PC-9 (cell line): ENCODE data around the gene ERC2. TPM values are rescaled to one million over a fixed set of nuclear protein-coding genes. Genes with fewer than 3 reads are reported as not detected.

ENCODE experiments used
- BruUV-seq: library from RNA; stranded (reverse); fragments of 400-500 nt; replicated peaks from 2 replicates; lab custom pipeline; 2021; lab: Mats Ljungman, UMichigan
- CTCF ChIA-PET: fragments of 300-600 bp; sonication (Branson Sonifier 250); formaldehyde crosslinking; loops from one replicate; lab custom pipeline; 2022; ENCODE audit warnings: antibody characterized with exemption; lab: Charles Lee
- POLR2A ChIA-PET: fragments of 300-600 bp; sonication (Branson Sonifier 250); formaldehyde crosslinking; loops from one replicate; lab custom pipeline; 2022; ENCODE audit warnings: antibody characterized with exemption; ENCODE audit not compliant: unreplicated experiment; lab: Charles Lee
- DNase-seq, 2 experiments: peaks; one replicate each; pipeline versions ENCODE4 v3.0.0 to v3.0.0-alpha.2; 2015 to 2022; ENCODE audit warnings: mixed read lengths in 1 of 2
- H2AFZ ChIP-seq: fragments of 200-600 bp; sonication (generic); 2 replicates; pipeline ENCODE4 v1.8.1; 2017; ENCODE audit warnings: antibody characterized with exemption
- H3F3A ChIP-seq: fragments of 200-600 bp; sonication (generic); 2 replicates; pipeline ENCODE4 v1.8.1; 2017; ENCODE audit warnings: antibody characterized with exemption, mild to moderate bottlenecking, low read depth; ENCODE audit not compliant: insufficient read depth
- H3K27ac ChIP-seq: fragments of 200-600 bp; sonication (generic); 2 replicates; pipeline ENCODE4 v1.6.1; 2016; ENCODE audit warnings: mixed run types
- H3K27me3 ChIP-seq: fragments of 200-600 bp; sonication (generic); 2 replicates; pipeline ENCODE4 v1.6.1; 2016; ENCODE audit warnings: low read depth, mixed run types; ENCODE audit not compliant: insufficient read depth
- H3K36me3 ChIP-seq: fragments of 200-600 bp; sonication (generic); 2 replicates; pipeline ENCODE4 v1.6.1; 2016; ENCODE audit warnings: low read depth, mixed run types
- H3K4me1 ChIP-seq: fragments of 200-600 bp; sonication (generic); replicated peaks from 2 replicates; pipeline ENCODE4 v1.6.1; 2016; ENCODE audit warnings: mixed run types; ENCODE audit not compliant: insufficient read depth
- H3K4me2 ChIP-seq: fragments of 200-600 bp; sonication (generic); 2 replicates; pipeline ENCODE4 v1.6.1; 2017; ENCODE audit warnings: mixed run types
- H3K4me3 ChIP-seq: fragments of 200-600 bp; sonication (generic); 2 replicates; pipeline ENCODE4 v1.6.1; 2016; ENCODE audit warnings: mixed run types
- H3K79me2 ChIP-seq: fragments of 200-600 bp; sonication (generic); 2 replicates; pipeline ENCODE4 v1.6.1; 2017; ENCODE audit warnings: low read depth, mixed run types
- H3K9me2 ChIP-seq: fragments of 200-600 bp; sonication (generic); 2 replicates; pipeline ENCODE4 v1.8.1; 2017; ENCODE audit warnings: mild to moderate bottlenecking; ENCODE audit not compliant: insufficient read depth
- H3K9me3 ChIP-seq: fragments of 200-600 bp; sonication (generic); 2 replicates; pipeline ENCODE4 v1.8.1; 2016; ENCODE audit warnings: low read depth; ENCODE audit not compliant: insufficient read depth
- H4K20me1 ChIP-seq: fragments of 200-600 bp; sonication (generic); 2 replicates; pipeline ENCODE4 v1.8.1; 2017; ENCODE audit not compliant: insufficient read depth
- CTCF ChIP-seq: fragments of 200-600 bp; sonication (generic); conservative IDR thresholded peaks from 2 replicates; pipeline ENCODE4 v1.6.1; 2017; ENCODE audit warnings: mixed run types, antibody characterized with exemption, mild to moderate bottlenecking, moderate library complexity
- EZH2 ChIP-seq: fragments of 200-600 bp; sonication (generic); IDR thresholded peaks from 2 replicates; pipeline ENCODE4 v1.8.0; 2017; ENCODE audit warnings: antibody characterized with exemption, low read depth
- intact Hi-C: fragments of 100-400 bp; cut with micrococcal nuclease; formaldehyde crosslinking; loops from one replicate; pipeline ENCODE4 v1.10.0; 2022; ENCODE audit not compliant: unreplicated experiment
- total RNA-seq: library from RNA; stranded (reverse); gene quantifications from 2 replicates; pipeline ENCODE4 v1.2.3, GENCODE V29; 2021

Gene ERC2
- total RNA-seq, 1 experiment from 2014 or later, result 1.4 TPM

GRCh38 chr3:55904716-55905115 lies 563.6 kb downstream of the ERC2 start:
- Histone ChIP-seq H2AFZ (no peak overlapping the region), H3K27ac (no peak overlapping the region), H4K20me1 (no peaks in the 10 kb centered on the region), H3F3A (no peaks in the 10 kb centered on the region), H3K9me3 (no peaks in the 10 kb centered on the region), H3K4me3 (no peak overlapping the region), H3K27me3 (no peaks in the 10 kb centered on the region), H3K36me3 (no peaks in the 10 kb centered on the region), H3K79me2 (no peaks in the 10 kb centered on the region), H3K9me2 (no peaks in the 10 kb centered on the region), H3K4me1 (no peaks in the 10 kb centered on the region), H3K4me2 (no peak overlapping the region)
- TF ChIP-seq EZH2, result no peak
- no peak for TF ChIP-seq CTCF
- DNase-seq, result no peak
- CTCF ChIA-PET, result no interaction called here
- POLR2A ChIA-PET, result no interaction called here
- intact Hi-C loops, result loop anchor here (10.0 kb wide), 1 partner anchor 140 kb away; no protein-coding TSS in a partner anchor
- no TSS peak for BruUV-seq

GRCh38 chr3:55903680-55904079 lies 564.6 kb downstream of the ERC2 start:
- BruUV-seq, result no TSS peak
- no peak overlapping the region for H3K27ac ChIP-seq
- intact Hi-C loops, result loop anchor here (10.0 kb wide), 1 partner anchor 141 kb away; no protein-coding TSS in a partner anchor
- H3K27me3 ChIP-seq, result no peaks in the 10 kb centered on the region
- H3K9me2 ChIP-seq, result no peaks in the 10 kb centered on the region
- H3K4me3 ChIP-seq, result no peak overlapping the region
- no peaks in the 10 kb centered on the region for H3F3A ChIP-seq
- TF ChIP-seq EZH2 (no peak), CTCF (no peak)
- no peak overlapping the region for H2AFZ ChIP-seq
- no peaks in the 10 kb centered on the region for H3K79me2 ChIP-seq
- H3K4me2 ChIP-seq, result no peak overlapping the region
- no peaks in the 10 kb centered on the region for H3K9me3 ChIP-seq
- no peak for DNase-seq
- CTCF ChIA-PET, result no interaction called here
- H3K36me3 ChIP-seq, result no peaks in the 10 kb centered on the region
- H3K4me1 ChIP-seq, result no peaks in the 10 kb centered on the region
- POLR2A ChIA-PET, result no interaction called here
- H4K20me1 ChIP-seq, result no peaks in the 10 kb centered on the region

GRCh38 chr3:55902221-55902900 lies 565.9 kb downstream of the ERC2 start:
- Histone ChIP-seq H3K9me3 (no peaks in the 10 kb centered on the region), H3K79me2 (no peaks in the 10 kb centered on the region), H3F3A (no peaks in the 10 kb centered on the region), H2AFZ (no peak overlapping the region), H3K9me2 (no peaks in the 10 kb centered on the region), H4K20me1 (no peaks in the 10 kb centered on the region), H3K27ac (no peak overlapping the region), H3K4me2 (no peak overlapping the region), H3K36me3 (no peaks in the 10 kb centered on the region), H3K27me3 (no peaks in the 10 kb centered on the region), H3K4me1 (peaks cover 1% of the 10 kb centered on the region; the same call in 1 of the 2 replicates), H3K4me3 (no peak overlapping the region)
- no TSS peak for BruUV-seq
- POLR2A ChIA-PET, result no interaction called here
- no peak for DNase-seq
- CTCF ChIA-PET, result no interaction called here
- intact Hi-C loops, result loop anchor here (10.0 kb wide), 1 partner anchor 142 kb away; no protein-coding TSS in a partner anchor
- TF ChIP-seq EZH2 (no peak), CTCF (no peak)
